GM12875 (cell line): ENCODE data around the gene SMOC2.

ENCODE experiments used
- H3K4me3 ChIP-seq: one replicate; pipeline ENCODE4 v1.5.1; 2011; ENCODE audit warnings: low read depth, low read length, control low read depth
- TF ChIP-seq, protein P1 (sequence below): IDR thresholded peaks from 2 replicates; pipeline ENCODE4 v1.5.1; 2011; ENCODE audit warnings: low read depth, mild to moderate bottlenecking, control low read depth, inconsistent platforms, low read length, moderate library complexity, borderline replicate concordance; ENCODE audit not compliant: insufficient read depth

SMOC2 gene

DNA sequence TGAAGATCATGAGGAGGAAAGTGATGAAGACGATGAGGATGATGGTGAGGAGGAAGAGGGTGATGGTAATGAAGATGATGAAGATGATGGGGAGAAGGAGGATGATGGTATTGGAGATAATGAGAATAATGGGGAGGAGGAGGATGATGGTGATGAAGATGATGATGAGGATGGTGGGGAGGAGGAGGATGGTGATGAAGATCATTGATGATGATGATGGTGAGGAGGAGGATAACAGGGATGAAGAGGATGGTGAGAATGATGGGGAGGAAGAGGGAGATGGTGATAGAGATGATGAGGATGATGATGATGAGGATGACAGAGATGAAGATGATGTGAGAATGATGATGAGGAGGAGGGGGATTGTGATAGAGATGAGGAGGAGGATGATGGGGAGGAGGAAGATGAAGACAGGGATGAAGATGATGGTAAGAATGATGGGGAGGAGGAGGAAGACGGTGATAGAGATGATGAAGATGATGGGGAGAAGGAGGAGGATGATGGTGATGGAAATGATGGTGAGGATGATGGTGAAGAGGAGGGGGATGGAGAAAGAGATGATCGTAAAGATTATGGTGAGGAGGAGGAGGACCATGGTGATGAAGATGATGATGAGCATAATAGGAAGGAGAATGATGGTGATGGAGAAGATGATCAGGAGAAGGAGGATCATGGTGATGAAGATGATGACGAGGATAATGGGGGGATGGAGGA lies 273.7 kb downstream of the SMOC2 start:
- TF ChIP-seq, protein P1, sequence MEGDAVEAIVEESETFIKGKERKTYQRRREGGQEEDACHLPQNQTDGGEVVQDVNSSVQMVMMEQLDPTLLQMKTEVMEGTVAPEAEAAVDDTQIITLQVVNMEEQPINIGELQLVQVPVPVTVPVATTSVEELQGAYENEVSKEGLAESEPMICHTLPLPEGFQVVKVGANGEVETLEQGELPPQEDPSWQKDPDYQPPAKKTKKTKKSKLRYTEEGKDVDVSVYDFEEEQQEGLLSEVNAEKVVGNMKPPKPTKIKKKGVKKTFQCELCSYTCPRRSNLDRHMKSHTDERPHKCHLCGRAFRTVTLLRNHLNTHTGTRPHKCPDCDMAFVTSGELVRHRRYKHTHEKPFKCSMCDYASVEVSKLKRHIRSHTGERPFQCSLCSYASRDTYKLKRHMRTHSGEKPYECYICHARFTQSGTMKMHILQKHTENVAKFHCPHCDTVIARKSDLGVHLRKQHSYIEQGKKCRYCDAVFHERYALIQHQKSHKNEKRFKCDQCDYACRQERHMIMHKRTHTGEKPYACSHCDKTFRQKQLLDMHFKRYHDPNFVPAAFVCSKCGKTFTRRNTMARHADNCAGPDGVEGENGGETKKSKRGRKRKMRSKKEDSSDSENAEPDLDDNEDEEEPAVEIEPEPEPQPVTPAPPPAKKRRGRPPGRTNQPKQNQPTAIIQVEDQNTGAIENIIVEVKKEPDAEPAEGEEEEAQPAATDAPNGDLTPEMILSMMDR: no peak

DNA sequence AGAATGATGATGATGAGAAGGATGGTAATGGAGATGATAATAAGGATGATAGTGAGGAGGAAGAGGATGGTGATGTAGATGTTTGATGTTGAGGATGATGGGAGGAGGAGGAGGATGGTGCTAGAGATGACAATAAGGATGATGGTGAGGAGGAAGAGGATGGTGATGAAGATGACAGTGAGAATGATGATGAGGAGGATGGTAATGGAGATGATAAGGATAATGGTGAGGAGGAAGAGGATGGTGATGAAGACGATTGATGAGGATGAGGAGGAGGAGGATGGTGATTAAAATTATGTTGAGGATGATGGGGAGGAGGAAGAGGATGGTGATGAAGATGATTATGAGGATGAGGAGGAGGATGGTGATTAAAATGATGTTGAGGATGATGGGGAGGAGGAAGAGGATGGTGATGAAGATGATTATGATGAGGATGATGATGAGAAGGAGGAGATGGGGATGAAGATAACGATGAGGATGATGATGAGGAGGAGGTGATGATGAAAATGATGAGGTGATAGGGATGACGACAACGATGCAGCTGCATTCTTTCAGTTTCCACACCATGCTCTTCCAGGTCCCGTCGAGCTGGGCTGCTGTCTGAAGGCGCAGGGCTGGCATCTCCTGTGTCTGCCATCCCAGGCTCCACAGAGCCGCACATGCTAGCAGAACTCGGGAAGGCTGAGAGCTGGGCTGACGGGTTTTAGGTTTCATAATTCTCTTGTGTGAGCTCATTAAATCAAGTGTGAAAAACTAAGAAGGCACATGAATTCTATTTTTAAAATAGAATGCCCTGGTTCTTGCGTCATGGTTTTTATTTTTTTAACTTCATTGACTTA lies 274.9 kb downstream of the SMOC2 start:
- H3K4me3 ChIP-seq: no peak overlapping the region
- TF ChIP-seq, protein P1: no peak

More for the DNA sequence above, 273.7 kb downstream of the SMOC2 start:
- H3K4me3 ChIP-seq: no peak overlapping the region

DNA sequence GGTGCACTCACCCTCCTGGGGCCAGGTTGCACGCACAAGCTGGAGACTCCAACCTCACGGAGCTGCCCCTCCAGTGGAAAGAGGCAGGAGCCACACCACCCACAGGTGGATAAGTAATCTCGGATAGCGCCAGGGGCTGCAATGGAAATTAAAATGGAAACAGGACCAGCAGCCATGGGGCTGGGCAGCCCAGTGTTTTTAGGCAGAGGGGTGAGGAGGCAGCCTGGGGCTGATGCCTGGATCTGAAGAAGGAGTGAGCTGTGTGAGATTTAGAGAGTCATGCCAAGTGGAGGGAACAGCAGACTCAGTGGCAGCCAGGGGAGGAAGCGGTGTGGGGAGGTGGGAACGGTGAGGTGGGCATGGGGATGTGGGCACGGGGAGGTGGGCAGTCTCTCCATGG lies 275.6 kb downstream of the SMOC2 start:
- TF ChIP-seq, protein P1: no peak
- H3K4me3 ChIP-seq: no peak overlapping the region

DNA sequence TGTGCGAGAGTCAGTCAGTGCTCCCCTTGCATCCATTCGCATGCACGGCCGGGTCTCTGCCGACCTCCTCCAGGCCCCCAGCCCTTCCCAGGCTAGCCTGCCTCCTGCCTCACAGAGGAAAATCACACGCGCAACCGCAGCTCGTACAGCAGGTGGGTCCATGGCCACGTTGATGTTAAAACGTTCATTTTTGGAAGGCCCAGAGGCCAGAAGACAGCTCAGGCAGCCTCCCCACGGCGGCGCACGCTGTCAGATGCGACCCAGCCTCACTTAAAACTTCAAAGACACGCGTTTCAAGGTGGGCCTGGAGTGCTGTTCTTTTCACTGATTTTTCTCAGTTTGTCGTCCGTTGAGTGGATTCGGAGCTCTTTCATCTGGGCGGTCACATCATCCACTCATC lies 276.5 kb downstream of the SMOC2 start:
- TF ChIP-seq, protein P1: no peak
- H3K4me3 ChIP-seq: no peak overlapping the region
